HepG2 (cell line): ENCODE measurements around the gene PEX19. TPM values are rescaled to one million over a fixed set of nuclear protein-coding genes. Genes with fewer than 3 reads are reported as not detected.

Experiments used
- GABPB1 ChIP-seq: IDR thresholded peaks from 2 replicates; pipeline ENCODE4 v1.6.1; 2016; ENCODE audit warnings: mild to moderate bottlenecking, missing genetic modification reagents, moderate library complexity, missing compliant biosample characterization
- HCFC1 ChIP-seq: fragments of 150-350 bp; IDR thresholded peaks from 2 replicates; pipeline ENCODE4 v1.6.1; 2014; ENCODE audit warnings: low read depth, low read length
- RFXAP ChIP-seq: sonication (generic); formaldehyde crosslinking; IDR thresholded peaks from 2 replicates; pipeline ENCODE4 v1.4.0; 2020; ENCODE audit warnings: missing genetic modification reagents, borderline replicate concordance
- SIX4 ChIP-seq: sonication (generic); formaldehyde crosslinking; IDR thresholded peaks from 2 replicates; pipeline ENCODE4 v1.4.0; 2020; ENCODE audit warnings: missing genetic modification reagents
- ZBED4 ChIP-seq: sonication (generic); formaldehyde crosslinking; IDR thresholded peaks from 2 replicates; pipeline ENCODE4 v1.4.0; 2020; ENCODE audit warnings: missing genetic modification reagents, borderline replicate concordance
- ZNF331 ChIP-seq: sonication (generic); formaldehyde crosslinking; IDR thresholded peaks from 2 replicates; pipeline ENCODE4 v1.4.0; 2020; ENCODE audit warnings: missing genetic modification reagents
- ZNF432 ChIP-seq: sonication (generic); formaldehyde crosslinking; IDR thresholded peaks from 2 replicates; pipeline ENCODE4 v1.5.0; 2020; ENCODE audit warnings: missing genetic modification reagents, mild to moderate bottlenecking, borderline replicate concordance
- ZNF709 ChIP-seq: sonication (generic); formaldehyde crosslinking; IDR thresholded peaks from 2 replicates; pipeline ENCODE4 v1.5.0; 2020; ENCODE audit warnings: mild to moderate bottlenecking, missing genetic modification reagents
- ZNF746 ChIP-seq: sonication (generic); formaldehyde crosslinking; IDR thresholded peaks from 2 replicates; pipeline ENCODE4 v1.8.0; 2022; ENCODE audit warnings: mild to moderate bottlenecking, missing genetic modification reagents
- polyA plus RNA-seq, 8 experiments: library from polyadenylated mRNA; depleted of rRNA in 3 of 8; stranded (reverse) in 7 of 8; unstranded in 1 of 8; fragments of >200 nt; fragmentation: Illumina TruSeq in 4 of 8; extraction: Trizol in 4 of 8; gene quantifications; 2 replicates each; pipeline versions ENCODE4 v1.2.1 to v1.2.3, GENCODE V29; 2011 to 2016; ENCODE audit warnings: low read depth in 4 of 8, missing spikeins in 1 of 8, mixed read lengths in 1 of 8; ENCODE audit not compliant: insufficient read depth in 1 of 8
- total RNA-seq, 5 experiments: library from RNA; depleted of rRNA; stranded (reverse); fragments of >200 nt; fragmentation: Illumina TruSeq; extraction: Trizol; gene quantifications; 2 replicates each; pipeline ENCODE4 v1.2.3, GENCODE V29; 2016; ENCODE audit warnings: low read depth in 1 of 5

PEX19 gene
- total and polyA plus RNA-seq, 2 of the 13 experiments (the other 11 are each of a cell fraction or from before 2014, with no cell fraction given): 47.0 to 51.8 TPM

- TF ChIP-seq ZBED4 (CRISPR knock-in tag) (no peak), ZNF709 (CRISPR knock-in tag) (no peak), HCFC1 (no peak), ZNF331 (no peak), SIX4 (CRISPR knock-in tag) (no peak), ZNF746 (CRISPR knock-in tag) (no peak), RFXAP (no peak), ZNF432 (no peak), GABPB1 (CRISPR knock-in tag) (no peak)
Measured at GRCh38 chr1:160260406-160261382, 24.2 kb downstream of the PEX19 start (continued).
